Large intestine (tissue), 3 donors: ENCODE measurements around the gene ANK2. TPM values are rescaled to one million over a fixed set of nuclear protein-coding genes. Genes with fewer than 3 reads are reported as not detected.

ENCODE experiments used
- DNase-seq, 2 donors: peaks; one replicate each; pipeline versions ENCODE4 v3.0.0 to v3.0.0-alpha.2; 2013
- H3K27ac ChIP-seq: one replicate; pipeline ENCODE4 v1.5.1; 2013; ENCODE audit warnings: low read length
- H3K27me3 ChIP-seq: 2 replicates; pipeline ENCODE4 v1.6.1; 2013; ENCODE audit warnings: low read length; ENCODE audit not compliant: control insufficient read depth, insufficient read depth
- H3K36me3 ChIP-seq: 2 replicates; pipeline ENCODE4 v1.6.1; 2013; ENCODE audit warnings: low read length; ENCODE audit not compliant: control insufficient read depth, insufficient read depth
- H3K4me1 ChIP-seq: one replicate; pipeline ENCODE4 v1.6.1; 2013; ENCODE audit warnings: low read length; ENCODE audit not compliant: control insufficient read depth, insufficient read depth
- H3K4me3 ChIP-seq: one replicate; pipeline ENCODE4 v1.5.1; 2013; ENCODE audit warnings: low read length
- H3K9me3 ChIP-seq: one replicate; pipeline ENCODE4 v1.6.1; 2013; ENCODE audit warnings: mild to moderate bottlenecking, low read depth, low read length, moderate library complexity; ENCODE audit not compliant: control insufficient read depth
- WGBS: methylation state at CpG from one replicate; pipeline ENCODE4 v1.1.5; 2013; ENCODE audit warnings: low lambda C conversion rate; ENCODE audit not compliant: insufficient coverage; 5-methylcytosine and 5-hydroxymethylcytosine counted together
- polyA plus RNA-seq: library from polyadenylated mRNA; unstranded; fragments of 120-200 nt; gene quantifications from one replicate; pipeline ENCODE4 v1.2.1, GENCODE V29; 2013

Gene ANK2
- polyA plus RNA-seq, 1 donor = 50.4 TPM

DNA sequence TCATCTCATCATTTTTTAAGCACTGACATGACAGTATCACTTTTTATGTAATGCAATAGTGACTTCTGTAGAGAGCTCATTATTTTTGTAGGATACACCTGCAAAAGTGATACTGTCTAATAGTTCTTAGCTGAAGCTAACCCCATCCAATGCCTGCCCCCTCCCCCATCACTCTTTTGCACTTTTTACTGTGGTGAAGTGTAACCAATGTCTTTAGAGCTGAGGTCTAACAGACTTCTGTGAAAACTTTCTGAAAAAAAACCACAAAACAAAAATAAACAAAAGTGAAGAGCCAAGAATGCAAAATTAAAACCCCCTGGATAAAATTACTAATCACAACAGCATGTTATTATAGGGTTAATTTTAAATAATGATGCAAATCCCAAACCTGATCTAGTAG, 301.1 kb downstream of the ANK2 start:
- H3K36me3 ChIP-seq = peaks cover 28% of the 10 kb centered on the region
- no peaks in the 10 kb centered on the region for H3K9me3 ChIP-seq
- H3K4me3 ChIP-seq = no peak overlapping the region
- DNase-seq = no peak
- no peak overlapping the region for H3K27ac ChIP-seq
- H3K27me3 ChIP-seq = no peaks in the 10 kb centered on the region
- no peaks in the 10 kb centered on the region for H3K4me1 ChIP-seq

DNA sequence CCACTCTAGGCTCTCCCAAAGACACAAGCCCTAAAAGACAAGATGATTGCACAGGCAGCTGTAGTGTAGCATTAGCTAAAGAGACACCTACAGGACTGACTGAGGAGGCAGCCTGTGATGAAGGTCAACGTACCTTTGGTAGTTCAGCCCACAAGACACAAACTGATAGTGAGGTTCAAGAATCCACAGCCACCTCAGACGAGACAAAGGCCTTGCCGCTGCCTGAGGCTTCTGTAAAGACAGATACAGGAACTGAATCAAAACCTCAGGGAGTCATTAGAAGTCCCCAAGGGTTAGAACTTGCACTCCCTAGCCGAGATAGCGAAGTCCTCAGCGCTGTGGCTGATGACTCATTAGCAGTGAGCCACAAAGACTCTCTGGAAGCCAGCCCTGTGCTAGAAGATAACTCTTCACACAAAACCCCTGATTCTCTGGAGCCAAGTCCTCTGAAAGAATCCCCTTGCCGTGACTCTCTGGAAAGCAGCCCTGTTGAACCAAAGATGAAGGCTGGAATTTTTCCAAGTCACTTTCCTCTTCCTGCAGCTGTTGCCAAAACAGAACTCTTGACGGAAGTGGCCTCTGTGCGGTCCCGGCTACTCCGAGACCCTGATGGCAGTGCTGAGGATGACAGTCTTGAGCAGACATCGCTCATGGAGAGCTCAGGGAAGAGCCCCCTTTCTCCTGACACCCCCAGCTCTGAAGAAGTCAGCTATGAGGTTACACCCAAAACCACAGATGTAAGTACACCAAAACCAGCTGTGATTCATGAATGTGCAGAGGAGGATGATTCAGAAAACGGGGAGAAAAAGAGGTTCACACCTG, 306.3 kb downstream of the ANK2 start:
- peak; percentile 54 to 78 for DNase-seq
- Histone ChIP-seq H3K4me3 (no peak overlapping the region), H3K4me1 (no peaks in the 10 kb centered on the region), H3K27me3 (no peaks in the 10 kb centered on the region), H3K27ac (no peak overlapping the region), H3K36me3 (peaks cover 21% of the 10 kb centered on the region), H3K9me3 (no peaks in the 10 kb centered on the region)
- WGBS = 100% methylated on average over 1 of the region's 13 CpGs

DNA sequence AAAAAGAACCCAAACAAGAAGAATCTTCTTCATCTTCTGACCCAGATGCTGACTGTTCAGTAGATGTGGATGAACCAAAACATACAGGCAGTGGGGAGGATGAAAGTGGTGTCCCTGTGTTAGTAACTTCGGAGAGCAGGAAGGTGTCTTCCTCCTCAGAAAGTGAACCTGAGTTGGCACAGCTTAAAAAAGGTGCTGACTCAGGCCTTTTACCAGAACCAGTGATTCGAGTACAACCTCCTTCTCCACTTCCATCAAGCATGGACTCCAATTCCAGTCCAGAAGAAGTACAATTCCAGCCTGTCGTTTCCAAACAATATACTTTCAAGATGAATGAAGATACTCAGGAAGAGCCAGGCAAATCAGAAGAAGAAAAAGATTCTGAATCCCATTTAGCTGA, 307.0 kb downstream of the ANK2 start:
- Histone ChIP-seq H3K27me3 (no peaks in the 10 kb centered on the region), H3K4me1 (no peaks in the 10 kb centered on the region), H3K9me3 (no peaks in the 10 kb centered on the region), H3K4me3 (no peak overlapping the region), H3K27ac (no peak overlapping the region), H3K36me3 (peaks cover 21% of the 10 kb centered on the region)
- no peak for DNase-seq
- no CpG with 5 or more reads among the region's 3 CpGs for WGBS

DNA sequence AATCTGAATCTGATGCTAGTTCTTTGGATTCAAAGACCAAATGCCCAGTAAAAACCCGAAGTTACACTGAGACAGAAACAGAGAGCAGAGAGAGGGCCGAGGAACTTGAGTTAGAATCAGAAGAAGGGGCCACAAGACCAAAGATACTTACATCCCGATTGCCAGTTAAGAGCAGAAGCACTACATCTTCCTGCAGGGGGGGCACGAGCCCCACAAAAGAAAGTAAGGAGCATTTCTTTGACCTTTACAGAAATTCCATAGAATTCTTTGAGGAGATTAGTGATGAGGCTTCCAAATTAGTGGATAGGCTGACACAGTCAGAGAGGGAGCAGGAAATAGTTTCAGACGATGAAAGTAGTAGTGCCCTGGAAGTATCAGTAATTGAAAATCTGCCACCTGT, 309.3 kb downstream of the ANK2 start:
- H3K9me3 ChIP-seq = no peaks in the 10 kb centered on the region
- H3K36me3 ChIP-seq = peaks cover 23% of the 10 kb centered on the region
- no peaks in the 10 kb centered on the region for H3K4me1 ChIP-seq
- WGBS = 100% methylated on average over 2 of the region's 5 CpGs
- DNase-seq = no peak
- H3K27ac ChIP-seq = no peak overlapping the region
- no peaks in the 10 kb centered on the region for H3K27me3 ChIP-seq
- H3K4me3 ChIP-seq = no peak overlapping the region

DNA sequence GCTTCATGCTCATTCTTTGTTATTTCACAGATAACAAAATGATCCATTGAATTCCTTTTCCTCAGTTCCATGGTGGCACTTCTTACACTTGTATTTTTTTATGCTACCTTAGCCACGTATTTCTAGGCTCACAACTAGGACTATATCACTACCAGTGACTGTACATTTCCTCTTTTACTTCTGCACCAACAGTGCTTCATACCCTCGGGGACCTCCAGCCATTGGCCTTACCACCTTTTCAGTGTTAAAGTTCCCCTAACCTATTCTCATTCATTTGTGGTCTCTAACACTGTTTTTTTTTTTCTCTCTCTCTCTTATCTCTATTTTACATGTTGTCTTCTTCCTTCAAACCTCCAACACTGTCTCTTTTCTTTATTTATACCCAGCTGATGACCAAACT, 315.9 kb downstream of the ANK2 start:
- Histone ChIP-seq H3K27me3 (no peaks in the 10 kb centered on the region), H3K4me1 (no peaks in the 10 kb centered on the region), H3K27ac (no peak overlapping the region), H3K9me3 (no peaks in the 10 kb centered on the region), H3K36me3 (peaks cover 51% of the 10 kb centered on the region), H3K4me3 (no peak overlapping the region)
- 100% methylated on average over 2 of the region's 2 CpGs for WGBS
- DNase-seq = no peak

DNA sequence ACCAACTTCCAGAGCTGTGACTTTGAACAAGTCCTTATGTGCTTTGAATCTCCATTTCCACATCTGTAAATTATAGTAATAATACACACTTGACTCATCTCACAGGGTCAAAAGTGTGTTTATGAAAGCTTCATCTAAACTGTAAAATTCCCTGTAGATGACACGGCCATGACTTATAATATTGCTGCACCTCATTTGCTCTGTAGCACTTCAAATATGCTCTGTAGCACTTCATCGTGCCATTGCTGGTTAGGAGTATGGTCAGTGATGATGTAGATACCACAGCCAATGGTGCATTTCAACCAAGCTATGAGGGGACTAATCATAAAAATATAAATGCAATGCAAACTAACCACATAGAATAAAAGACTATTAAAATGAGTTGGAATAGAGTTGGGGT, 318.6 kb downstream of the ANK2 start:
- peaks cover 57% of the 10 kb centered on the region for H3K36me3 ChIP-seq
- WGBS = no CpG with 5 or more reads among the region's 2 CpGs

DNA sequence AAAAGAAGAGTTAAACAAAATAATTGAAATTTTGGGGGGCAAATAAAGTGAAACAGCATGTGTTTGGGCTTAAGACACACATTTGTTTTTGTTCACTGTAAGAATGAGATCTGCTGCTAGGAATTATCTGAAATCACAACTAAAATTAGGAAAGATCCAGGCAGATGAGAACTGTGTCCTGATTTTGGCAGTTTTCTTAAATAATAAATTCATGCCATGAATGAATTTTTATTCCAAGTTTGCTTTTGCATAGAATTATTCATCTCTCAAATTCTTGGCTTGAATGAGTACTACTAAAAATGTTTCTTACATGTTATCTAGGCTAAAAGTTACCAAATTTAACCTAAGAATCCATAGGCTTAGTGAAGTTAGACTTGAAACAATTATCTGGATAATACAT, 321.7 kb downstream of the ANK2 start:
- H3K4me1 ChIP-seq = no peaks in the 10 kb centered on the region
- no peak for DNase-seq
- H3K27ac ChIP-seq = no peak overlapping the region
- no peaks in the 10 kb centered on the region for H3K27me3 ChIP-seq
- no peaks in the 10 kb centered on the region for H3K9me3 ChIP-seq
- H3K4me3 ChIP-seq = no peak overlapping the region
- peaks cover 60% of the 10 kb centered on the region for H3K36me3 ChIP-seq

More for the DNA sequence above, 318.6 kb downstream of the ANK2 start:
- Histone ChIP-seq H3K9me3 (no peaks in the 10 kb centered on the region), H3K4me1 (no peaks in the 10 kb centered on the region), H3K4me3 (no peak overlapping the region), H3K27me3 (no peaks in the 10 kb centered on the region), H3K27ac (no peak overlapping the region)
- no peak for DNase-seq

DNA sequence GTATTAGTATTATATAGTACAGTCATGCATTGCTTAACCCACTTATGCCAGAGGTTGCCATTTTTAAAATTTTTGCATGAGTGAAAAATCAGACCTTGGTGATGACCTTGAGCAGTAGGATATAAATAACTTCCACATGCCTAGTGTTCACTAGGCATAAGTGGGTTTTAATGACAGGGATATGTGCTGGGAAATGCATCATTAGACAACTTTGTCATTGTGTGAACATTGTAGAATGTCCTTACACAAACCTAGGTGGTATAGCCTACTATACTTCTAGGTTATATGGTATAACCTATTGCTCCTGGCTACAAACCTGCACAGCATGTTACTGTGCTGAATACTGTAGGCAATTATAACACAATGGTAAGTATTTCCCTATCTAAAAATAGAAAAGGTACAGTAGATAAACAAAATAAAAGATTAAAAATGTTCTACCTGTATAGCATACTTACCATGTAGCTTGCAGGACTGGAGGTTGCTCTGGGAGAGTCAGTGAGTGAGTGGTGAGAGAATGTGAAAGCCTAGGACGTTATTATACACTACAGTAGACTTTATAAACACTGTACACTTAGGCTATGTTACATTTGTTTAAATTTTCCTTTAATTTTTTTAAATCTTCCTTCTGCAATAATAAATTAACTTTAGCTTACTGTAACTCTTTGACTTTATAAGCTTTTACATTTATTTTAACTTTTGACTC, 326.7 kb downstream of the ANK2 start:
- Histone ChIP-seq H3K4me3 (no peak overlapping the region), H3K9me3 (no peaks in the 10 kb centered on the region), H3K27me3 (no peaks in the 10 kb centered on the region), H3K27ac (no peak overlapping the region), H3K4me1 (no peaks in the 10 kb centered on the region), H3K36me3 (peaks cover 44% of the 10 kb centered on the region)
- 83% methylated on average over 1 of the region's 1 CpG for WGBS
- DNase-seq = no peak

DNA sequence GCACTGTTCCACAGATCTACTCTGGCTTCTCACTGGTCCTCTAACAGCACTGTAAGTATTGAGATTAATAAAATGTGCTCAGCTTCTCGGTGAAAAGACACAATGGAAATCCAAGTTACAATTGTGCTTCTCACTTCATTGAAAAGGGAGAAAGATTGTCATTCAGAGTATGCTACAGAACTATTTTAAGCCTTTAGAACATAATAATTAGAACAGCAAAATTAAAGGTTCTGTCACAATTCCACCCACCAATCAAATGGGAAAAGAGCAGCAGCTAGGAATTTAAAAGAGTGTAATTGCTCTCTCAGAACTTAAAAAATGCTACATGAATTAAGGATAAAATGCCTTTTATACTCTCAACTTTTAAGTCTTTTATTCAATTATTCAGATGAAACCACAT, 329.4 kb downstream of the ANK2 start:
- Histone ChIP-seq H3K4me3 (no peak overlapping the region), H3K27me3 (no peaks in the 10 kb centered on the region), H3K9me3 (no peaks in the 10 kb centered on the region), H3K36me3 (peaks cover 41% of the 10 kb centered on the region), H3K27ac (no peak overlapping the region), H3K4me1 (no peaks in the 10 kb centered on the region)
- WGBS = no CpG with 5 or more reads among the region's 1 CpG
- no peak for DNase-seq

DNA sequence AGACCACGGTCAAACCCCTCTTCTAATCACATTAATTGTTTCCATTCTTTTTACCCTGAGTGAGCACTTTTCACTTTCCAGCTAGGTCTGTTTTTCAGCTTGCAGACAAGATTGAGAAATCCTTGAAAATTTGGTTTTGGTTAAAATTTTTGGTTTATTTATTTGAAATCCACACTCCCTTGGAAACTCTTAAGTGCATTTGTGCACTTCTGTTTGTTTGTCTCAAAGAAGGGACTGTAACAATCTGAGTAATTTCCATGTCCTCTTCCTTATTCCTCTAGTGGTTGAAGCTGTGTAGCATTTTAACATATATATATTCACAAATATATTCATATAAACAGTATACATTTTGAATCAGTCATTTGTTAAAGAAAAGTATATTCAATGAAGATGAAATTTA, 333.3 kb downstream of the ANK2 start:
- 88% methylated on average over 1 of the region's 1 CpG for WGBS
- Histone ChIP-seq H3K9me3 (no peaks in the 10 kb centered on the region), H3K27me3 (no peaks in the 10 kb centered on the region), H3K4me1 (no peaks in the 10 kb centered on the region), H3K4me3 (no peak overlapping the region), H3K36me3 (peaks cover 30% of the 10 kb centered on the region), H3K27ac (no peak overlapping the region)
- no peak for DNase-seq
